ENCODE data around the gene ARID5B. TPM values are rescaled to one million over a fixed set of nuclear protein-coding genes. Genes with fewer than 3 reads are reported as not detected.

Gene ARID5B
- total and polyA plus RNA-seq, 2 experiments from 2014 or later = 1.3 to 1.6 TPM

DNA sequence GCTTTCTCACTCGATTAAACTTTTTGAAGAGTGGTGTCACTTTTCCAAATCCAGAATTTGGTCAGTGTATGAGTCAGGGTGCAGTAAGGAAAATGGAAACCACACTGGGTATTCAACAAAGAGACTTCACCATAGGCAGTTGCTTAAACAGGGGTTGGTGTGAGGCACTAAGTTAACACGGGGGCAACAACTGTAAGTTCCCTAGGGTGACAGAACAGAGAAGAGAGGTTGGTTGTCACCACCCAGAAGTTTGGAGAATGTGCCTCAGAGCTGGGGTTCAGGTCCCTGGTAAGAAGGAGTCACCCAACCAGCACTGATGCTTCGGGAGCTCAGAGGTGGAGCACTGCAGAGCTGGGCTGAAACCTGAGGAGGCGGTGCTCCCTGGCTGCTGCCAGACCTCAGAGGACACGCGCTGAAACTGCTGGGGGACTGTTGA lies 170.4 kb downstream of the ARID5B start:
- Mint-ChIP-seq H3K36me3 (ENCODE audit: low read depth) (no peaks in the 10 kb centered on the region), H3K4me1 (peaks cover 14% of the 10 kb centered on the region; the same call in 2 of the 3 replicates), H3K27ac (no peak overlapping the region), H3K27me3 (ENCODE audit: insufficient read depth, low read depth, poor library complexity) (no peaks in the 10 kb centered on the region), H3K9me3 (no peaks in the 10 kb centered on the region), H3K4me3 (no peak overlapping the region)
- DNase-seq (ENCODE audit: low spot score) (no peak), ATAC-seq (peak; percentile 48)
- no peak for TF ChIP-seq NANOG (IDR thresholded peaks at IDR 0.05; ENCODE audit: borderline replicate concordance)
- H3K4me1 ChIP-seq (ENCODE audit: insufficient read depth) = no peaks in the 10 kb centered on the region; the same call in 1 of the 2 replicates
- H3K27ac ChIP-seq (ENCODE audit: low read depth) = no peak overlapping the region
- no peaks in the 10 kb centered on the region for H3F3A ChIP-seq (replicated peaks; ENCODE audit: low read depth)
- no peak overlapping the region for H3K4me3 ChIP-seq
- no peaks in the 10 kb centered on the region for H4K20me1 ChIP-seq (replicated peaks; ENCODE audit: insufficient read depth)
- H2AFZ ChIP-seq = no peak overlapping the region
- no peak overlapping the region for H3K4me2 ChIP-seq
- H3K9me2 ChIP-seq (ENCODE audit: insufficient read depth) = 0 out of 2 replicates have a peak, but pooled peaks cover 4% of the 10 kb centered on the region
- H3K79me2 ChIP-seq (replicated peaks; ENCODE audit: insufficient read depth) = no peaks in the 10 kb centered on the region
- H3K27me3 ChIP-seq (ENCODE audit: insufficient read depth) = no peaks in the 10 kb centered on the region
- H3K36me3 ChIP-seq (ENCODE audit: insufficient read depth) = no peaks in the 10 kb centered on the region

DNA sequence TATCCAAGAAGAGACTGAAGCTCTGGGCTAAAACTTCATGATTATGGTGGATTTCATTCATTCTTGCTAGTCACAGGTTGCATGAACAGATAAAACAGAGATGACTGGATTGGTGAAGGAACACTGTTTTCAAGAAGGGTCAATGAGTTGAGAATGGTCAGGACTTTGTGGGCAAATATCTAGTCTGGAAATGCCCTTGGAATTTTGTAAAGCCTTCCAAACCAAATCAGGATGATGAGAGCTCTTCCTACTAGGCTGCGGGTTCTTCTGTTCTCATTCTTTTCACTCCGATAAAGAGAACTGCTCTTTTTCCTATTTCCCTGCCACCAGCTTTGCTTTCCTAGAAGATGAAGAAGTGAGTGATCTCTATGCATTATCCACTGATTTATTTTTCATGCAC lies 171.4 kb downstream of the ARID5B start:
- H3K27ac Mint-ChIP-seq = no peak overlapping the region
- H3K36me3 Mint-ChIP-seq (ENCODE audit: low read depth) = no peaks in the 10 kb centered on the region
- Histone ChIP-seq H3F3A (replicated peaks; ENCODE audit: low read depth) (no peaks in the 10 kb centered on the region), H2AFZ (no peak overlapping the region), H3K79me2 (replicated peaks; ENCODE audit: insufficient read depth) (no peaks in the 10 kb centered on the region), H3K27ac (ENCODE audit: low read depth) (no peak overlapping the region), H3K4me2 (no peak overlapping the region), H3K4me3 (no peak overlapping the region), H4K20me1 (replicated peaks; ENCODE audit: insufficient read depth) (no peaks in the 10 kb centered on the region), H3K4me1 (ENCODE audit: insufficient read depth) (no peaks in the 10 kb centered on the region; the same call in 1 of the 2 replicates), H3K36me3 (ENCODE audit: insufficient read depth) (no peaks in the 10 kb centered on the region), H3K9me2 (ENCODE audit: insufficient read depth) (0 out of 2 replicates have a peak, but pooled peaks cover 4% of the 10 kb centered on the region), H3K27me3 (ENCODE audit: insufficient read depth) (no peaks in the 10 kb centered on the region)
- ATAC-seq (no peak), DNase-seq (ENCODE audit: low spot score) (no peak)
- H3K27me3 Mint-ChIP-seq (ENCODE audit: insufficient read depth, low read depth, poor library complexity) = no peaks in the 10 kb centered on the region
- H3K4me3 Mint-ChIP-seq = no peak overlapping the region
- H3K4me1 Mint-ChIP-seq = peaks cover 14% of the 10 kb centered on the region; the same call in 2 of the 3 replicates
- H3K9me3 Mint-ChIP-seq = no peaks in the 10 kb centered on the region
- TF ChIP-seq ZNF331 (CRISPR knock-in tag; IDR thresholded peaks at IDR 0.05; ENCODE audit: low read depth) = no peak
- TF ChIP-seq, protein P1, sequence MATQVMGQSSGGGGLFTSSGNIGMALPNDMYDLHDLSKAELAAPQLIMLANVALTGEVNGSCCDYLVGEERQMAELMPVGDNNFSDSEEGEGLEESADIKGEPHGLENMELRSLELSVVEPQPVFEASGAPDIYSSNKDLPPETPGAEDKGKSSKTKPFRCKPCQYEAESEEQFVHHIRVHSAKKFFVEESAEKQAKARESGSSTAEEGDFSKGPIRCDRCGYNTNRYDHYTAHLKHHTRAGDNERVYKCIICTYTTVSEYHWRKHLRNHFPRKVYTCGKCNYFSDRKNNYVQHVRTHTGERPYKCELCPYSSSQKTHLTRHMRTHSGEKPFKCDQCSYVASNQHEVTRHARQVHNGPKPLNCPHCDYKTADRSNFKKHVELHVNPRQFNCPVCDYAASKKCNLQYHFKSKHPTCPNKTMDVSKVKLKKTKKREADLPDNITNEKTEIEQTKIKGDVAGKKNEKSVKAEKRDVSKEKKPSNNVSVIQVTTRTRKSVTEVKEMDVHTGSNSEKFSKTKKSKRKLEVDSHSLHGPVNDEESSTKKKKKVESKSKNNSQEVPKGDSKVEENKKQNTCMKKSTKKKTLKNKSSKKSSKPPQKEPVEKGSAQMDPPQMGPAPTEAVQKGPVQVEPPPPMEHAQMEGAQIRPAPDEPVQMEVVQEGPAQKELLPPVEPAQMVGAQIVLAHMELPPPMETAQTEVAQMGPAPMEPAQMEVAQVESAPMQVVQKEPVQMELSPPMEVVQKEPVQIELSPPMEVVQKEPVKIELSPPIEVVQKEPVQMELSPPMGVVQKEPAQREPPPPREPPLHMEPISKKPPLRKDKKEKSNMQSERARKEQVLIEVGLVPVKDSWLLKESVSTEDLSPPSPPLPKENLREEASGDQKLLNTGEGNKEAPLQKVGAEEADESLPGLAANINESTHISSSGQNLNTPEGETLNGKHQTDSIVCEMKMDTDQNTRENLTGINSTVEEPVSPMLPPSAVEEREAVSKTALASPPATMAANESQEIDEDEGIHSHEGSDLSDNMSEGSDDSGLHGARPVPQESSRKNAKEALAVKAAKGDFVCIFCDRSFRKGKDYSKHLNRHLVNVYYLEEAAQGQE (IDR thresholded peaks at IDR 0.05; ENCODE audit: unreplicated experiment) = no peak
- TF ChIP-seq ZNF114 (CRISPR knock-in tag; IDR thresholded peaks at IDR 0.05) = no peak
- TF ChIP-seq, protein P2, sequence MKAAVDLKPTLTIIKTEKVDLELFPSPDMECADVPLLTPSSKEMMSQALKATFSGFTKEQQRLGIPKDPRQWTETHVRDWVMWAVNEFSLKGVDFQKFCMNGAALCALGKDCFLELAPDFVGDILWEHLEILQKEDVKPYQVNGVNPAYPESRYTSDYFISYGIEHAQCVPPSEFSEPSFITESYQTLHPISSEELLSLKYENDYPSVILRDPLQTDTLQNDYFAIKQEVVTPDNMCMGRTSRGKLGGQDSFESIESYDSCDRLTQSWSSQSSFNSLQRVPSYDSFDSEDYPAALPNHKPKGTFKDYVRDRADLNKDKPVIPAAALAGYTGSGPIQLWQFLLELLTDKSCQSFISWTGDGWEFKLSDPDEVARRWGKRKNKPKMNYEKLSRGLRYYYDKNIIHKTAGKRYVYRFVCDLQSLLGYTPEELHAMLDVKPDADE (IDR thresholded peaks at IDR 0.05) = no peak
- TF ChIP-seq NANOG (IDR thresholded peaks at IDR 0.05; ENCODE audit: borderline replicate concordance) = no peak
- no peak for TF ChIP-seq JUNB (IDR thresholded peaks at IDR 0.05; ENCODE audit: unreplicated experiment)
- TF ChIP-seq, protein P3, sequence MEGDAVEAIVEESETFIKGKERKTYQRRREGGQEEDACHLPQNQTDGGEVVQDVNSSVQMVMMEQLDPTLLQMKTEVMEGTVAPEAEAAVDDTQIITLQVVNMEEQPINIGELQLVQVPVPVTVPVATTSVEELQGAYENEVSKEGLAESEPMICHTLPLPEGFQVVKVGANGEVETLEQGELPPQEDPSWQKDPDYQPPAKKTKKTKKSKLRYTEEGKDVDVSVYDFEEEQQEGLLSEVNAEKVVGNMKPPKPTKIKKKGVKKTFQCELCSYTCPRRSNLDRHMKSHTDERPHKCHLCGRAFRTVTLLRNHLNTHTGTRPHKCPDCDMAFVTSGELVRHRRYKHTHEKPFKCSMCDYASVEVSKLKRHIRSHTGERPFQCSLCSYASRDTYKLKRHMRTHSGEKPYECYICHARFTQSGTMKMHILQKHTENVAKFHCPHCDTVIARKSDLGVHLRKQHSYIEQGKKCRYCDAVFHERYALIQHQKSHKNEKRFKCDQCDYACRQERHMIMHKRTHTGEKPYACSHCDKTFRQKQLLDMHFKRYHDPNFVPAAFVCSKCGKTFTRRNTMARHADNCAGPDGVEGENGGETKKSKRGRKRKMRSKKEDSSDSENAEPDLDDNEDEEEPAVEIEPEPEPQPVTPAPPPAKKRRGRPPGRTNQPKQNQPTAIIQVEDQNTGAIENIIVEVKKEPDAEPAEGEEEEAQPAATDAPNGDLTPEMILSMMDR (conservative IDR thresholded peaks at IDR 0.05; ENCODE audit: low read depth in 2 of 2) = no peak
- no peak for TF ChIP-seq EZH2 (IDR thresholded peaks at IDR 0.05; ENCODE audit: low read depth, unreplicated experiment)
- TF ChIP-seq EZH2phosphoT487 (IDR thresholded peaks at IDR 0.05; ENCODE audit: unreplicated experiment) = no peak
- TF ChIP-seq STAT1 (IDR thresholded peaks at IDR 0.05; ENCODE audit: unreplicated experiment) = no peak
- no peak for TF ChIP-seq CREB1 (CRISPR knock-in tag; IDR thresholded peaks at IDR 0.05; ENCODE audit: low read depth)

All from GM23338 (cell line).